ENCODE data around the gene GLI2. TPM values are rescaled to one million over a fixed set of nuclear protein-coding genes. Genes with fewer than 3 reads are reported as not detected.

The GLI2 gene
- total RNA-seq, 1 experiment from 2014 or later: 3.4 TPM

DNA sequence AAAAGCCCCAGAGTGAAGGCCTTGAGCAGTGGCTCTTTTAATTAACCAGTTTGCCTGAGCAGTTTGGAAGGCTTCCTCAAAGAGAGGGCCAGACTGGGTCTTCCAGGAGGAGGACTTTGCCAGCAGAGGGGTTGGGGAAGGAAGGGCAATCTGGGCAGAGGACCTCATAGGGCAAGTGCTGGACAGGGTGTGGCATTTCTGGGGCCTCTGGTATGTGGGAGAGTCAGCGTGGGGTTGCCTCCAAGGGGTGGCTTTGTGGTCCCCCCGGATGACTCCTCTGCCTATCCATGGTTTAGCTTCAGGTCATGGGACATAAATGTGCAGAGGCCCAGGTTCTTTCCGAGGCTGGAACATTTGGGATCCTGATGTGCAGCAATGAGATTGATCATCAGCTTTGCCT lies 12.6 kb downstream of the GLI2 start:
- no TSS peak for BruUV-seq (replicated peaks)
- H3K27me3 ChIP-seq (ENCODE audit: insufficient read depth, low read length): no peaks in the 10 kb centered on the region
- H3K4me1 ChIP-seq (ENCODE audit: control insufficient read depth in 1 of 2, insufficient read depth in 2 of 2, low read length in 2 of 2): no peaks in the 10 kb centered on the region
- no peak overlapping the region for H2AFZ ChIP-seq (ENCODE audit: low read depth, low read length, poor library complexity, severe bottlenecking)
- no peak for ATAC-seq
- H3K27ac ChIP-seq (ENCODE audit: low read depth, low read length): no peak overlapping the region
- no peak overlapping the region for H3K4me2 ChIP-seq (ENCODE audit: low read length)
- no peaks in the 10 kb centered on the region for H4K20me1 ChIP-seq (ENCODE audit: insufficient read depth)
- TF ChIP-seq, protein P1, sequence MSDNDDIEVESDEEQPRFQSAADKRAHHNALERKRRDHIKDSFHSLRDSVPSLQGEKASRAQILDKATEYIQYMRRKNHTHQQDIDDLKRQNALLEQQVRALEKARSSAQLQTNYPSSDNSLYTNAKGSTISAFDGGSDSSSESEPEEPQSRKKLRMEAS (IDR thresholded peaks at IDR 0.05): no peak
- no peak for TF ChIP-seq TCF7L2 (IDR thresholded peaks at IDR 0.05; ENCODE audit: borderline replicate concordance, extremely low read depth, insufficient read depth, insufficient read length)
- TF ChIP-seq JUND (IDR thresholded peaks at IDR 0.05): no peak
- no peak for TF ChIP-seq EZH2phosphoT487 (IDR thresholded peaks at IDR 0.05; ENCODE audit: borderline replicate concordance)
- no peak for TF ChIP-seq SRF (IDR thresholded peaks at IDR 0.05; ENCODE audit: low read depth)
- TF ChIP-seq, protein P2, sequence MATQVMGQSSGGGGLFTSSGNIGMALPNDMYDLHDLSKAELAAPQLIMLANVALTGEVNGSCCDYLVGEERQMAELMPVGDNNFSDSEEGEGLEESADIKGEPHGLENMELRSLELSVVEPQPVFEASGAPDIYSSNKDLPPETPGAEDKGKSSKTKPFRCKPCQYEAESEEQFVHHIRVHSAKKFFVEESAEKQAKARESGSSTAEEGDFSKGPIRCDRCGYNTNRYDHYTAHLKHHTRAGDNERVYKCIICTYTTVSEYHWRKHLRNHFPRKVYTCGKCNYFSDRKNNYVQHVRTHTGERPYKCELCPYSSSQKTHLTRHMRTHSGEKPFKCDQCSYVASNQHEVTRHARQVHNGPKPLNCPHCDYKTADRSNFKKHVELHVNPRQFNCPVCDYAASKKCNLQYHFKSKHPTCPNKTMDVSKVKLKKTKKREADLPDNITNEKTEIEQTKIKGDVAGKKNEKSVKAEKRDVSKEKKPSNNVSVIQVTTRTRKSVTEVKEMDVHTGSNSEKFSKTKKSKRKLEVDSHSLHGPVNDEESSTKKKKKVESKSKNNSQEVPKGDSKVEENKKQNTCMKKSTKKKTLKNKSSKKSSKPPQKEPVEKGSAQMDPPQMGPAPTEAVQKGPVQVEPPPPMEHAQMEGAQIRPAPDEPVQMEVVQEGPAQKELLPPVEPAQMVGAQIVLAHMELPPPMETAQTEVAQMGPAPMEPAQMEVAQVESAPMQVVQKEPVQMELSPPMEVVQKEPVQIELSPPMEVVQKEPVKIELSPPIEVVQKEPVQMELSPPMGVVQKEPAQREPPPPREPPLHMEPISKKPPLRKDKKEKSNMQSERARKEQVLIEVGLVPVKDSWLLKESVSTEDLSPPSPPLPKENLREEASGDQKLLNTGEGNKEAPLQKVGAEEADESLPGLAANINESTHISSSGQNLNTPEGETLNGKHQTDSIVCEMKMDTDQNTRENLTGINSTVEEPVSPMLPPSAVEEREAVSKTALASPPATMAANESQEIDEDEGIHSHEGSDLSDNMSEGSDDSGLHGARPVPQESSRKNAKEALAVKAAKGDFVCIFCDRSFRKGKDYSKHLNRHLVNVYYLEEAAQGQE (IDR thresholded peaks at IDR 0.05; ENCODE audit: low read depth): no peak
- no peak for TF ChIP-seq ZFX (IDR thresholded peaks at IDR 0.05)
- TF ChIP-seq, protein P3, sequence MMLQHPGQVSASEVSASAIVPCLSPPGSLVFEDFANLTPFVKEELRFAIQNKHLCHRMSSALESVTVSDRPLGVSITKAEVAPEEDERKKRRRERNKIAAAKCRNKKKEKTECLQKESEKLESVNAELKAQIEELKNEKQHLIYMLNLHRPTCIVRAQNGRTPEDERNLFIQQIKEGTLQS (IDR thresholded peaks at IDR 0.05): no peak
- TF ChIP-seq YY1 (IDR thresholded peaks at IDR 0.05; ENCODE audit: extremely low read depth, insufficient replicate concordance, low read depth, low read length): no peak
- intact Hi-C loops (cut with micrococcal nuclease): no loop called here
- CTCF ChIA-PET: no interaction called here
- DNase-seq (ENCODE audit: low read depth, low spot score): no peak
- H3K4me3 ChIP-seq (replicated peaks in 1 of 2; ENCODE audit: low read depth in 1 of 2, low read length in 2 of 2): no peak overlapping the region
- no peak overlapping the region for H3K9ac ChIP-seq (ENCODE audit: low read length)
- H3K9me2 ChIP-seq (ENCODE audit: insufficient read depth): no peaks in the 10 kb centered on the region
- no peaks in the 10 kb centered on the region for H3K36me3 ChIP-seq (ENCODE audit: control insufficient read depth in 1 of 2, insufficient read depth in 2 of 2, low read length in 2 of 2)
- no peaks in the 10 kb centered on the region for H3K9me3 ChIP-seq (ENCODE audit: control insufficient read depth in 1 of 2, insufficient read depth in 1 of 2, low read depth in 1 of 2, low read length in 2 of 2)
- POLR2A ChIA-PET: no interaction called here
- H3K79me2 ChIP-seq (ENCODE audit: insufficient read depth, low read length): no peaks in the 10 kb centered on the region
- RAD21 ChIA-PET (ENCODE audit: low non-redundant PET in 1 of 2, low total read pairs in 2 of 2, uncharacterized antibody in 2 of 2, unreplicated experiment in 2 of 2): no interaction called here

All from HCT116 (cell line).